Activated naive CD8-positive, alpha-beta T cell treated with anti-CD3 and anti-CD28 coated beads, Interleukin-2, amount 50 U/mL, for 24 hours (primary cell): ENCODE data around the gene BEST2.

Source experiments
- ATAC-seq: fragments of 150-1000 bp; cut with Tn5 transposase; one replicate; pipeline ENCODE4 v1.10.0; 2021
- DNase-seq: peaks from one replicate; pipeline ENCODE4 v3.0.0; 2021
- H3K27ac Mint-ChIP-seq: one replicate; pipeline ENCODE4 v1.8.0; 2021; ENCODE audit warnings: mild to moderate bottlenecking, mixed read lengths
- H3K27me3 Mint-ChIP-seq: one replicate; pipeline ENCODE4 v1.8.0; 2021; ENCODE audit warnings: mixed read lengths
- H3K36me3 Mint-ChIP-seq: one replicate; pipeline ENCODE4 v1.8.0; 2021; ENCODE audit warnings: low read depth, mixed read lengths
- H3K4me1 Mint-ChIP-seq: one replicate; pipeline ENCODE4 v1.8.0; 2021; ENCODE audit warnings: mixed read lengths
- H3K4me3 Mint-ChIP-seq: one replicate; pipeline ENCODE4 v1.8.0; 2021; ENCODE audit warnings: mild to moderate bottlenecking, moderate library complexity, mixed read lengths
- H3K9me3 Mint-ChIP-seq: one replicate; pipeline ENCODE4 v1.8.0; 2021; ENCODE audit warnings: mixed read lengths

BEST2 gene

DNA sequence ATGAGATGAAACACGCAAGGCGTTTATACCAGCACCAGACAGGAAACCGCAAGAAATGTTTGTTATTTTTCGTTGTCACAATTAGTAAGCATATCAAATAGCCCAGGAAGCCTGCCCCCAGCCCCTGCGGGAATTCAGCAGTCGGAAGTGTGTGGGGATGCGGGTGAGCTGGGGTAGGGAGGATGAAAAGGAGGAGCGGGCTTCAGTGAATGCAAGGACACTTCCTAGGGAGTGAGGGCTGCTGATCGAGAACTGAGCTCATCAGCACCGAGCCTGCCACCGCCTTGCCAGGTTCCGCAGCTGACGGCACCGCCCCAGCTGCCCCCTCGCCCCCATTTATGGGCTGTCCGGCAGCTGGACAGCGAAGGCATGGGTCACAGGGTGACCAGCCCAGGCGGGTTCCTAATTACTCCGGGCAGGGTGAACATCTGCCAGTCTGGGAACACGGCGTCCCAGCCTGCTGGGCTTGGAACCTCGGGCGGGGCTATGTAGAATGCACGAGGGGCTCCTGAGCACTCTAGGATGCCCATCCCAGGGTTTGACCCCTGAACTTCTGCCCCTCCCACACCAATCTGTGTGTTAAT, 1.6 kb upstream of the BEST2 start:
- peaks cover 5% of the 10 kb centered on the region for H3K9me3 Mint-ChIP-seq
- peaks cover 4% of the 10 kb centered on the region for H3K4me1 Mint-ChIP-seq
- ATAC-seq (no peak), DNase-seq (no peak)
- H3K27ac Mint-ChIP-seq, result no peak overlapping the region
- H3K4me3 Mint-ChIP-seq, result no peak overlapping the region
- peaks cover 19% of the 10 kb centered on the region for H3K27me3 Mint-ChIP-seq
- peaks cover 19% of the 10 kb centered on the region for H3K36me3 Mint-ChIP-seq

DNA sequence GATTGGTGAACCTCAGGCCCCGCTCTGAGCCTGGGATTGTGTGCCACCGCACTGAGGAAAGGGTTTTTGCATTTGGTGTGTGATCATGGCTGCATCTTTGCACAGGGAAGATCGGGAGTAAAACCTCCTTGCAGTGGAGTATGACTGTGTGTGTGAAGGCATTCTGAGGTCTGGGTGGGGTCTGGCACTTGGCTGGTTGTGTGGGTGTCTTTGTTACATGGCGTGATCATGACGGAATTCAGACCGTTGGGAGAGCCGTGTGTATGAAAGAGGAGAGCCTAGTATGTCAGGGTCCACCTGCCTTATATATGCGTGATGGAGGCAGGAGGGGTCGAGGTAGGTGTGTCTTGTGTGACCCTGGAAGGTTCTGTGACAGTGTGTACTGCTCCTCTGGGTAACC, 740 bp upstream of the BEST2 start:
- ATAC-seq (no peak), DNase-seq (no peak)
- no peak overlapping the region for H3K27ac Mint-ChIP-seq
- H3K9me3 Mint-ChIP-seq, result peaks cover 5% of the 10 kb centered on the region
- H3K4me1 Mint-ChIP-seq, result peaks cover 4% of the 10 kb centered on the region
- no peak overlapping the region for H3K4me3 Mint-ChIP-seq
- H3K36me3 Mint-ChIP-seq, result peaks cover 17% of the 10 kb centered on the region
- peaks cover 24% of the 10 kb centered on the region for H3K27me3 Mint-ChIP-seq

DNA sequence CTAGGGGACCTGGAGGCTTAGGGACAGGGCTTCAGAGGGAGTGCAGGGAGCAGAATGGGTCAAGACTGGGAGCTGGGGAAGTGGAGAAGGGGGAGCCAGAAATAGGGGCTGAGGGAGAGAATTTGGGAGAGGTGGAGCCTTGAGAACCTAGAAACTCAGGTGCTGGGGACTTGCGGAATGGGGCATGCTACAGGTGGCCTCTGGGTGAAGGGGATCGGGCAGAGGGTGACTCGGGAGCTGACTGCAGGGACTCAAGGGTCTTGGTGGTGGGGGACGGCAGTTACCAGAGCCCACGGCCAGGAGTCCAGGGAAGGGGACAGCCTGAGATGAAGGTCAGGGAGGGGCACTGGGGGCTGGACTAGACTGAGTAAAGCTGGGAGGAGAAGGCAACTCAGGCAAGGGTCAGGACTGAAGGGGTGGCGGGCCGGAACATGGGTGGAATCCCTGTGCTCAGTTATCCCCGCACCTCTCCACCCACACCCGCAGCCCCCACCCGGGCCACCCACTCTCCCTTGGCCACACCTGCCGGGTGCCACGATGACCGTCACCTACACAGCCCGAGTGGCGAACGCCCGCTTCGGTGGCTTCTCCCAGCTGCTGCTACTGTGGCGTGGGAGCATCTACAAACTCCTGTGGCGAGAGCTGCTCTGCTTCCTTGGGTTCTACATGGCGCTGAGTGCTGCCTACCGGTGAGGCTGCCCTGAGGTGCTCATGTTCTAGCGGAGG, 628 bp downstream of the BEST2 start:
- Mint-ChIP-seq H3K9me3 (peaks cover 5% of the 10 kb centered on the region), H3K27ac (no peak overlapping the region), H3K27me3 (peaks cover 24% of the 10 kb centered on the region), H3K4me3 (no peak overlapping the region), H3K4me1 (peaks cover 4% of the 10 kb centered on the region), H3K36me3 (peaks cover 12% of the 10 kb centered on the region)
- ATAC-seq (no peak), DNase-seq (no peak)

DNA sequence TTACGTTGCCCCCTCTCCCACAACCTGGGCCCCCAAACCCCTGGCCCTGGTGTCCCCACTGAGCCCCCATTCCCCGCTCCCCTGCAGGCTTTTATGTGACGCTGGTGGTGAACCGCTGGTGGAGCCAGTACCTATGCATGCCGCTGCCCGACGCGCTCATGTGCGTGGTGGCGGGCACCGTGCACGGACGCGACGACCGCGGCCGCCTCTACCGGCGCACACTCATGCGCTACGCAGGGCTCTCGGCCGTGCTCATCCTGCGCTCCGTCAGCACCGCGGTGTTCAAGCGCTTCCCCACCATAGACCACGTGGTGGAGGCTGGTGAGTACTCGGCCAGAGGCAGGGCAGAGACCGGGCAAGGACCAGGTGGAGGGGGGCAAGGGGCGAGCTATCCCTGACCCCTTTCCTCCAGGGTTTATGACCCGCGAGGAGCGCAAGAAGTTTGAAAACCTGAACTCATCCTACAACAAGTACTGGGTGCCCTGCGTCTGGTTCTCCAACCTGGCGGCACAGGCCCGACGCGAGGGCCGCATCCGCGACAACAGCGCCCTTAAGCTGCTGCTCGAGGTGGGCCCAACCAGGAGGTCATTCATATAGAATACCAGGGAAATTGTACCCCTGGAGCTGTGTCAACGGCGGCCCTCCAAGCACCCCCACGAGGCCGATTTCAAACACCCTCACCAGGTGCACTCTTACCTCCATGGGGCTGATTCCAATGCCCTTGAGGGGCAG, 3.0 kb downstream of the BEST2 start:
- Mint-ChIP-seq H3K27ac (no peak overlapping the region), H3K36me3 (no peaks in the 10 kb centered on the region), H3K4me3 (no peak overlapping the region), H3K9me3 (no peaks in the 10 kb centered on the region), H3K4me1 (peaks cover 7% of the 10 kb centered on the region), H3K27me3 (peaks cover 24% of the 10 kb centered on the region)
- DNase-seq (no peak), ATAC-seq (no peak)

DNA sequence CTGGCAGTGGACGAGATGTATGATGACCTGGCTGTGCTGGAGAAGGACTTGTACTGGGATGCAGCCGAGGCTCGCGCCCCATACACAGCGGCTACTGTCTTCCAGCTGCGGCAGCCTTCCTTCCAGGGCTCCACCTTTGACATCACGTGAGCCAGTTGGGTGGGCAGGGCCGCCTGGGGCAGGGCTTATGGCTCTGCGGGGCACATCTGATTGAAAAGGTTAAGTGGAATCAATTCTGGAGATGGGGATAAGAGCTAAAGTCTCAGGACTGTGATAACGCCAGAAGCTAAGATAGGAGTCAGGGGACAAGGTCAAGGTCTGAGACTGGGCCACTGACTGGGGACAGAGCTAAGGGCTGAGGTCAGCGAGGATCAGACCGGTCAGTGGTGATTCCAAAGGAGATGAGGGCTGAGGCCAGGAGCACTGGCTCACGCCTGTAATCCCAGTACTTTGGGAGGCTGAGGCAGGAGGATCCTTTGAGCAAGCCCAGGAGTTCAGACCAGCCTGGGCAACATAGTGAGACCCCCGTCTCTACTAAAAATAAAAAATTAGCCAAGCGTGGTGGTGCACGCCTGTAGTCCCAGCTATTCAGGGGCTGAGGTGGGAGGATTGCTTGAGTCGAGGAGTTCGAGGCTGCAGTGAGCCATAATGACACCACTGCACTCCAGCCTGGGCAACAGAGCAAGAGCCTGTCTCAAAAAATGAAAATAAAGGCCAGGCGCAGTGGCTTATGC, 4.7 kb downstream of the BEST2 start:
- Mint-ChIP-seq H3K4me3 (no peak overlapping the region), H3K27ac (no peak overlapping the region), H3K27me3 (peaks cover 17% of the 10 kb centered on the region), H3K36me3 (no peaks in the 10 kb centered on the region), H3K9me3 (no peaks in the 10 kb centered on the region), H3K4me1 (peaks cover 6% of the 10 kb centered on the region)
- DNase-seq (no peak), ATAC-seq (no peak)

DNA sequence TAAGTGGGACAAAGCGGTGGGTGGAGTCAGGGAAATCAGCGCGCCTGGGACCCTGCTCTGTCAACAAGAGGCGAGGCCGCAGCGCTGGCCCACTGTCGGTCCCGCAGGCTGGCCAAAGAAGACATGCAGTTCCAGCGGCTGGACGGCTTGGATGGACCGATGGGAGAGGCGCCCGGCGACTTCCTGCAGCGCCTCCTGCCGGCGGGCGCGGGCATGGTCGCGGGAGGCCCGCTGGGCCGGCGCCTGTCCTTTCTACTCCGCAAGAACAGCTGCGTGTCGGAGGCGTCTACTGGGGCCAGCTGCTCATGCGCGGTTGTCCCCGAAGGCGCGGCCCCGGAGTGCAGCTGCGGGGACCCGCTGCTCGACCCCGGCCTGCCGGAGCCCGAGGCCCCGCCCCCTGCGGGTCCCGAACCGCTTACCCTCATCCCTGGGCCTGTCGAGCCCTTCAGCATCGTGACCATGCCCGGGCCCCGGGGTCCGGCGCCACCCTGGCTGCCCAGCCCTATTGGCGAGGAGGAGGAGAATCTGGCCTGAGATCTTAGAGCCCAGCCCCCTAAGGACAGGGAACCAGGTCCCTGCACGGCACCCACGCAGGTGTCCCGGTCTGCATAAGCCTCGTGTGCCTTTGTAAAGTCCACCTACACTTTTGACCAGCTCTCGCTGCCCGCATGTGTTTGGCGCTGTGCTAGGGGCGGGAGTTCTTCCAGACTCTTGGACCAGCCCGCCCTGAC, 6.1 kb downstream of the BEST2 start:
- Mint-ChIP-seq H3K4me3 (peak overlapping the region; percentile 26), H3K4me1 (peaks cover 6% of the 10 kb centered on the region), H3K27me3 (peaks cover 12% of the 10 kb centered on the region), H3K9me3 (no peaks in the 10 kb centered on the region), H3K36me3 (no peaks in the 10 kb centered on the region), H3K27ac (no peak overlapping the region)
- DNase-seq (peak; percentile 76), ATAC-seq (peak; percentile 89)

DNA sequence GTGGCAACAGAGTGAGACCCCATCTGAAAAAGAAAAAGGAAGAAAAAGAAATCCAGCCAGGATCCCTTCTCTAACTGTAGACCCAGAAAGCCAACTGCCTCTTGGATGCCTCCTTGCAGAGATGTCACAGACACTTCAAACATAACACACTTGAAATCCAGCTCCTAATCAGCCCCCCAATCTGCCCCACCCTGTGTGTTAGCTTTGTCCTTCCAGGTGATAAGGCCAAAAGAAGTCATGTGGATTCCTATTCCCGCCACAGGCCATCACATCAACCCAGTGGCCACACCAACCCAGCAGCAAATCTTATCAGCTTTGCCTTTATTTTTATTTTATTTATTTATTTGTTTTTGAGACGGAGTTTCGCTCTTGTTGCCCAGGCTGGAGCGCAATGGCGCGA, 8.1 kb downstream of the BEST2 start:
- Mint-ChIP-seq H3K4me3 (no peak overlapping the region), H3K36me3 (no peaks in the 10 kb centered on the region), H3K27ac (no peak overlapping the region), H3K9me3 (no peaks in the 10 kb centered on the region), H3K27me3 (peaks cover 8% of the 10 kb centered on the region), H3K4me1 (peaks cover 6% of the 10 kb centered on the region)
- ATAC-seq (no peak), DNase-seq (no peak)

DNA sequence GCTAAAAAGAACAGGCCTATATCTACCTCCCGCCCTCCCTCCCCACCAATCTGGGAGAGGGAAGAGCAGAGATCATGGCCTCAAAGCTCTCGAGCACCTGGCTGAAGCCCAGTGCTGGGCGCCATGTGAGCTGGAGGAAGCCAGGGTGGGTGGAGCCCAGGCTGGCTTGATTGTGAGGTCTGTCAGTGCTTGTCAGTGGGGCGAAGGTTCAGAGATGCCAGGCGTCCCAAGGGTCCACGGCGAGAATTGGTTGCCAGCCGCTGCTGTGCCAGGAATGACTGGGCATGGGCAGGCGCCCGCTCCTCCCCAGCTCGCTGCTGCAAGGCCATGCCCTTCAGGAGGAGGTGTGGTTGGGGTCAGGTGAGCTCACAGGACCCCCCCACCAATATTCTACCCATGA, 11.5 kb downstream of the BEST2 start:
- ATAC-seq, result no peak
- no peak overlapping the region for H3K4me3 Mint-ChIP-seq
- H3K36me3 Mint-ChIP-seq, result no peaks in the 10 kb centered on the region
- H3K4me1 Mint-ChIP-seq, result peaks cover 4% of the 10 kb centered on the region
- H3K9me3 Mint-ChIP-seq, result no peaks in the 10 kb centered on the region
- no peak for DNase-seq
- H3K27ac Mint-ChIP-seq, result no peak overlapping the region
- H3K27me3 Mint-ChIP-seq, result peaks cover 1% of the 10 kb centered on the region

DNA sequence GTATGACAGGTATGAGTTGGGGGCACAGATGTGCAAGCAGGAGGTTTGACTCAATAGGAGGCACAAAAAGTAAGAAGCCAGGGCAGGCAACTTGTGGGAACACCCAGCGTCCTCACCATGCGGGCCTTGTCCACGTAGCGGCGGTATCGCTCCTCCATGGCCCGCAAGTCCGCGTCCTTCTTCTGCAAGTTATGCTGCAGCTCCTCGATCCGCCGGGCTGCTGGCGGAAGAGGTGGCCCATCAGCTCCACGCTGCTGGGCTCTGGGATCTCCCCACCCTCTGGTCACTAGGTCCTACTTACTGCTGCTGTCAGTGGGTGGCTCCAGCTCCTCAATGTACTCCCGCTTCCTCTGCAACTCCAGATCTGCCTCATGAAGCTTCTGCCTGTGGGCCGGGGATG, 13.1 kb downstream of the BEST2 start:
- Mint-ChIP-seq H3K36me3 (no peaks in the 10 kb centered on the region), H3K27ac (no peak overlapping the region), H3K4me3 (no peak overlapping the region), H3K27me3 (peaks cover 1% of the 10 kb centered on the region), H3K9me3 (no peaks in the 10 kb centered on the region), H3K4me1 (peaks cover 2% of the 10 kb centered on the region)
- no peak for ATAC-seq
- no peak for DNase-seq

DNA sequence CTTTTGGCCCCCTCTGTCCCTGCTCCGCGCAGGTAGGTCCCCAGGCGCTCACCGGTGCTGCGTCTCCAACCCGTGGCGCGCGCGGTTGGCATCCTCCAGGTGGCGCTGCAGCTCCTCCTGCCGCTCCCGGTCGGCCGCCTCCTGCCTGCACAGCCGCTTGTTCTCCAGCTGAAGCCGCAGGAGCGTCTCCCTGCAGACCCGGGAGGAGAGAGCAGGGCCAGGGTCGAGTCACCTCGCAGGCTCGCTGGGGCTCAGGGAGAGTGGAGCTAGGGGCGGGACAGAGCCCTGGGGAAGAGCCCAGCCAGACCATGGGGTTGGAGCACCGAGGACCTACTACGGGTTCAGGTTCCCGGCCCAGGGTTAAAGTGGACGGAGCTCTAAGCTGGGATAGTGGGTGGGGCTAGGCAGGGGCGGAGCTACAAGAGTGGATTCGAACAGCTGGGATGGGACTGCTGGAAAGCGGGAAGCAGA, 14.5 kb downstream of the BEST2 start:
- DNase-seq (no peak), ATAC-seq (no peak)
- Mint-ChIP-seq H3K27ac (no peak overlapping the region), H3K4me3 (no peak overlapping the region), H3K9me3 (no peaks in the 10 kb centered on the region), H3K36me3 (no peaks in the 10 kb centered on the region), H3K4me1 (no peaks in the 10 kb centered on the region), H3K27me3 (no peaks in the 10 kb centered on the region)

DNA sequence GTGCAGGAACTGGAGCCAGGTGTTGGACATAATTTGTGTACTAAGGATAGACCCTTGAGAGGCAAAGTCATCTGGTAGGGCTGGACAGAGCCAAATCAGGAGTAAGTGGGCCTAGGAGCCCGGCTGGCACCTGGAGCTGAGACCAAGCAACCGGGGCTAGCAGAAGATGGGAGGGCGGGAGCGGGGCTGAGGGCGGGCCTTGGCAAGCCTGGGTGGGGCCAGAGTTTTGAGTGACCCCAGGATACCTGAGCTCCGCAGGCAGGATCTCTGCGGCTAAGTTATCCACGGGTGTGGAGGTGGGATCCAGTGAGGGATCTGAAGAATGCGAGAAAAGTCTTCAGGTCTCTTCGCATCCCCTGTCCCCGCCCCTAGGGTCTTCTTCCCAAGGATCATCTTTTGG, 15.6 kb downstream of the BEST2 start:
- Mint-ChIP-seq H3K27ac (no peak overlapping the region), H3K9me3 (no peaks in the 10 kb centered on the region), H3K4me1 (no peaks in the 10 kb centered on the region), H3K27me3 (no peaks in the 10 kb centered on the region), H3K36me3 (no peaks in the 10 kb centered on the region), H3K4me3 (no peak overlapping the region)
- ATAC-seq (no peak), DNase-seq (no peak)

DNA sequence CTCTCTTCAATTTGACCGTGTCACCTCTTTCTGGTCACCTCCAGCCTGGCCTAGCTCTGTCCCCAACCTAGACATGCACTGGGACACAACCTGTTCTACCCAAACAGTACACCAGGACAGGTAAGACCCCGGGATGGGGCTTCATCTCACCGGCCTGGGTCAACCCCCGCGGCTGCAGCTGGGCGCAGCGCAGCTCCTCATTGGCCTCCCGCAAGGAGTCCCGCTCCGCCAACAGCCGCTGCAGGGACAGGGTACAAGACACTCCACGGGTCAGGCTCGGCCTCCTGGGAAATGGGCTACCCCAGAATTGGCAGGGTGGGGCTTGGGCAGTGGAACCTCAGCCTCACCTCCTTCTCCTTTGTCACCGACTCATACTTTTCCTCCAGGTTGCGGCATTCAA, 16.1 kb downstream of the BEST2 start:
- H3K27ac Mint-ChIP-seq, result no peak overlapping the region

DNA sequence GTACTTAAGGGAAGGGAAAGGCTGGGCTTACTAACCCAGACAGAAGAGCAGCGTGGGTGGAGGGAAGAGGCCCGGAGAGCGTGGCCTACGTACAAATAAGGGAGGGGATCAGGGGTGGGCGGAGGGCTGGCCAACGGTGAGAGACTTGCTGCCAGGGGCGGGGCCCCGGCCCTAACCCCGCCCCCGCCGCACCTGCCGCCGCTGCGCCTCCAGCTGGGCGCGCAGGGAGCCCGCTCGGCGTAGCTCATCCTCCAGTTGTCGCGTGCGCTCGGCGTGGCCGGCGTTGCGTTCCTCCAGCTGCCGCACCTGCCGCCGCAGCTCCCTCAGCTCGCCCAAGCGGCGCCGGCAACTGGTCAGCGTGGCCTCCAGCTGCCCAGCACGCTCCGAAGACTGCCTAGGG, 18.1 kb downstream of the BEST2 start:
- H3K4me3 Mint-ChIP-seq, result peak overlapping the region; percentile 21
- peak; percentile 38 for DNase-seq
- H3K4me1 Mint-ChIP-seq, result peaks cover 11% of the 10 kb centered on the region
- H3K9me3 Mint-ChIP-seq, result no peaks in the 10 kb centered on the region
- H3K27me3 Mint-ChIP-seq, result no peaks in the 10 kb centered on the region
- no peak overlapping the region for H3K27ac Mint-ChIP-seq
- ATAC-seq, result peak; percentile 75
- no peaks in the 10 kb centered on the region for H3K36me3 Mint-ChIP-seq

More for the DNA sequence above, 16.1 kb downstream of the BEST2 start:
- ATAC-seq (no peak), DNase-seq (no peak)
- Mint-ChIP-seq H3K27me3 (no peaks in the 10 kb centered on the region), H3K9me3 (no peaks in the 10 kb centered on the region), H3K4me1 (no peaks in the 10 kb centered on the region), H3K36me3 (no peaks in the 10 kb centered on the region), H3K4me3 (no peak overlapping the region)

DNA sequence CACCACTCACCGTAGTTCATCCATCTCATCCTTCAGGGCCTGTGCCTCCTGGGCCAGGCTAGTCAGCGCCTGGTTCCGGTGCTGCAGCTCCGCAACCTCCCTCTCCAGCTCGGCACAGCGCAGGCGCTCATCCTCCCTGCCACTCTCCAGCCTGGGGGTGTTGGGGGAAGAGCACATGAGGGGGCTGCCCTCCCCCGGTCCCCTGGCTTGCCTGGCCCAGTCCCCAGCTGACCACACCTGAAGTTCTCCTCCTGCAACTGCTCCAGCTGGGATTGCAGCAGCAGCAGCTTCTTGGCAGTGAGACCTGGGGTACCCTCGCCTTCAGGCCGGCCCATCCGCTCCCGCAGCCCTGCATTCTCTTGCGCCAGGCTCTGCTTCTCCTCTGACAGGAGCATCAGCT, 19.3 kb downstream of the BEST2 start:
- H3K27ac Mint-ChIP-seq, result no peak overlapping the region
- H3K36me3 Mint-ChIP-seq, result no peaks in the 10 kb centered on the region
- ATAC-seq (no peak), DNase-seq (no peak)
- no peaks in the 10 kb centered on the region for H3K27me3 Mint-ChIP-seq
- H3K9me3 Mint-ChIP-seq, result no peaks in the 10 kb centered on the region
- no peak overlapping the region for H3K4me3 Mint-ChIP-seq
- H3K4me1 Mint-ChIP-seq, result peaks cover 11% of the 10 kb centered on the region
